ENCODE measurements around the gene BYSL.

GRCh38 chr6:41892921-41893564, 28.3 kb upstream of the BYSL start:
- TF ChIP-seq EP300 (IDR thresholded peaks at IDR 0.05) = no peak
- no peak for TF ChIP-seq POLR2A (IDR thresholded peaks at IDR 0.05)
- TF ChIP-seq CTCF (IDR thresholded peaks at IDR 0.05) = no peak
- TF ChIP-seq POLR2AphosphoS5 (IDR thresholded peaks at IDR 0.05) = no peak

All from stomach (tissue), 4 donors.